Gastroesophageal sphincter (tissue), 3 donors: ENCODE data around the gene CERS3.

ENCODE experiments used
- CTCF ChIP-seq, 4 experiments: fragments of 200-600 bp in 2 of 4; fragments of 450-650 bp in 2 of 4; sonication (generic) in 1 of 4; IDR thresholded peaks; one replicate each; pipeline ENCODE4 v1.5.1; 2017 to 2019; ENCODE audit warnings: antibody characterized with exemption in 4 of 4, mild to moderate bottlenecking in 2 of 4, moderate library complexity in 2 of 4
- EP300 ChIP-seq: sonication (generic); formaldehyde crosslinking; IDR thresholded peaks from one replicate; pipeline ENCODE4 v1.6.1; 2017; ENCODE audit warnings: antibody characterized with exemption, mild to moderate bottlenecking
- POLR2AphosphoS5 ChIP-seq: sonication (generic); formaldehyde crosslinking; IDR thresholded peaks from one replicate; pipeline ENCODE4 v1.6.1; 2017; ENCODE audit warnings: antibody characterized with exemption

DNA sequence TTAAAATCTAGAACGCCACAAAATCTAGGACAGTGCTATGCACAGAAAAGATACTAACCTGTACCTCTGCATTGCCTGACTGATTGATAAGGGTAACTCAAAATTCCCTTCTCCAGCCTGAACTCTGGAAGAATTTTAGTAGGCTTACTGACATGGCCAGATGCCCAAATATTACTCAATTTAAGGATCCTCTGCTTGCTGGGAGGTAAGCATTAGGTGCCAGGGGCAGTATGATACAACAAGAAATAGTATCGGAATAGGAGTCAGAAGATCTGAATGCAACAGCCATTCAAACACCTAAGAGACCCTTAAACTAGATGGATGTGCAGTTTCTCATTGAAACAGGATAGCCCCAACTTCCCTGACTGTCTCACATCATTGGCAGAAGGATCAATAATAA, 45.4 kb downstream of the CERS3 start:
- TF ChIP-seq EP300 (no peak), CTCF (IDR thresholded peaks at IDR 0.05) (no peak), POLR2AphosphoS5 (no peak)
